Progenitor cell of endocrine pancreas (in vitro differentiated cells): ENCODE measurements around the gene CDH23. TPM values are rescaled to one million over a fixed set of nuclear protein-coding genes. Genes with fewer than 3 reads are reported as not detected.

Source experiments
- DNase-seq: peaks from one replicate; pipeline ENCODE4 v3.0.0; 2021; ENCODE audit warnings: low spot score; ENCODE audit not compliant: unreplicated experiment
- H3K27ac Mint-ChIP-seq: 2 replicates; pipeline ENCODE4 v1.8.0; 2021; ENCODE audit warnings: mild to moderate bottlenecking, moderate library complexity, mixed read lengths
- H3K27me3 Mint-ChIP-seq: 2 replicates; pipeline ENCODE4 v1.8.0; 2021; ENCODE audit warnings: mixed read lengths
- H3K36me3 Mint-ChIP-seq: 2 replicates; pipeline ENCODE4 v1.8.0; 2022; ENCODE audit warnings: mixed read lengths; ENCODE audit not compliant: insufficient read depth
- H3K4me1 Mint-ChIP-seq: 2 replicates; pipeline ENCODE4 v1.8.0; 2021; ENCODE audit warnings: low read depth, mixed read lengths
- H3K4me3 Mint-ChIP-seq: 2 replicates; pipeline ENCODE4 v1.8.0; 2021; ENCODE audit warnings: low read depth, mild to moderate bottlenecking, moderate library complexity, mixed read lengths
- H3K9me3 Mint-ChIP-seq: 2 replicates; pipeline ENCODE4 v1.8.0; 2021; ENCODE audit warnings: low read depth, mixed read lengths
- CTCF ChIP-seq: fragments of 200-600 bp; sonication (generic); IDR thresholded peaks from one replicate; pipeline ENCODE4 v1.5.0; 2021; ENCODE audit warnings: antibody characterized with exemption, mild to moderate bottlenecking; ENCODE audit not compliant: unreplicated experiment
- total RNA-seq: library from RNA; stranded (reverse); gene quantifications from 2 replicates; pipeline ENCODE4 v1.2.1, GENCODE V29; 2021

Gene CDH23
- total RNA-seq, 1 donor from 2014 or later = 0.43 TPM

- peaks cover 12% of the 10 kb centered on the region for H3K27me3 Mint-ChIP-seq
- H3K9me3 Mint-ChIP-seq = no peaks in the 10 kb centered on the region
- no peak for TF ChIP-seq CTCF
- H3K4me3 Mint-ChIP-seq = no peak overlapping the region
- H3K27ac Mint-ChIP-seq = no peak overlapping the region
- no peaks in the 10 kb centered on the region for H3K36me3 Mint-ChIP-seq
- no peaks in the 10 kb centered on the region for H3K4me1 Mint-ChIP-seq
- no peak for DNase-seq
Observed at GRCh38 chr10:71698737-71699136, 302.0 kb downstream of the CDH23 start.

- Mint-ChIP-seq H3K36me3 (no peaks in the 10 kb centered on the region), H3K4me3 (no peak overlapping the region), H3K27me3 (peaks cover 9% of the 10 kb centered on the region), H3K4me1 (no peaks in the 10 kb centered on the region), H3K27ac (no peak overlapping the region), H3K9me3 (no peaks in the 10 kb centered on the region)
- no peak for DNase-seq
- no peak for TF ChIP-seq CTCF
Observed at GRCh38 chr10:71700731-71701368, 304.1 kb downstream of the CDH23 start.

- H3K9me3 Mint-ChIP-seq = no peaks in the 10 kb centered on the region
- H3K27me3 Mint-ChIP-seq = peaks cover 9% of the 10 kb centered on the region
- no peak for TF ChIP-seq CTCF
- H3K4me3 Mint-ChIP-seq = no peak overlapping the region
- DNase-seq = no peak
- no peaks in the 10 kb centered on the region for H3K36me3 Mint-ChIP-seq
- H3K4me1 Mint-ChIP-seq = no peaks in the 10 kb centered on the region
- H3K27ac Mint-ChIP-seq = no peak overlapping the region
Observed at GRCh38 chr10:71701496-71702132, 304.9 kb downstream of the CDH23 start.

- H3K4me1 Mint-ChIP-seq = no peaks in the 10 kb centered on the region
- no peak overlapping the region for H3K4me3 Mint-ChIP-seq
- H3K27ac Mint-ChIP-seq = no peak overlapping the region
- H3K9me3 Mint-ChIP-seq = no peaks in the 10 kb centered on the region
- DNase-seq = no peak
- peaks cover 13% of the 10 kb centered on the region for H3K27me3 Mint-ChIP-seq
- TF ChIP-seq CTCF = no peak
- H3K36me3 Mint-ChIP-seq = no peaks in the 10 kb centered on the region
Observed at GRCh38 chr10:71703577-71703976, 306.9 kb downstream of the CDH23 start.

GRCh38 chr10:71704816-71705215, 308.1 kb downstream of the CDH23 start:
- Mint-ChIP-seq H3K9me3 (no peaks in the 10 kb centered on the region), H3K36me3 (no peaks in the 10 kb centered on the region), H3K27ac (no peak overlapping the region), H3K27me3 (peaks cover 15% of the 10 kb centered on the region), H3K4me3 (no peak overlapping the region), H3K4me1 (no peaks in the 10 kb centered on the region)
- DNase-seq = no peak
- no peak for TF ChIP-seq CTCF
